Omental fat pad (tissue), 4 donors: Measurements from ENCODE around the gene SYTL2. TPM values are rescaled to one million over a fixed set of nuclear protein-coding genes. Genes with fewer than 3 reads are reported as not detected.
A peak's percentile ranks its signal among the peaks of the same experiment; 100 is the strongest.

ENCODE experiments used
- ATAC-seq: fragments of 150-250 bp; one replicate; pipeline ENCODE4 v1.9.1; 2016; ENCODE audit warnings: mild to moderate bottlenecking, moderate library complexity; ENCODE audit not compliant: low FRiP score
- DNase-seq: peaks from one replicate; pipeline ENCODE4 v3.0.0-alpha.2; 2019; ENCODE audit warnings: low spot score
- total RNA-seq, 4 donors: library from RNA; depleted of rRNA; stranded (reverse); fragments of >200 nt; gene quantifications; one replicate each; pipeline ENCODE4 v1.1.0, GENCODE V29; 2016
- TF ChIP-seq, protein P1 (sequence below), 3 donors: fragments of 450-650 bp; IDR thresholded peaks; one replicate each; pipeline ENCODE4 v1.5.1; 2016 to 2017; ENCODE audit warnings: antibody characterized with exemption in 3 of 3, mild to moderate bottlenecking in 3 of 3, moderate library complexity in 2 of 3

SYTL2 gene
- total RNA-seq, 4 donors from 2014 or later, result 14.3 to 33.9 (median 17.8) TPM

DNA sequence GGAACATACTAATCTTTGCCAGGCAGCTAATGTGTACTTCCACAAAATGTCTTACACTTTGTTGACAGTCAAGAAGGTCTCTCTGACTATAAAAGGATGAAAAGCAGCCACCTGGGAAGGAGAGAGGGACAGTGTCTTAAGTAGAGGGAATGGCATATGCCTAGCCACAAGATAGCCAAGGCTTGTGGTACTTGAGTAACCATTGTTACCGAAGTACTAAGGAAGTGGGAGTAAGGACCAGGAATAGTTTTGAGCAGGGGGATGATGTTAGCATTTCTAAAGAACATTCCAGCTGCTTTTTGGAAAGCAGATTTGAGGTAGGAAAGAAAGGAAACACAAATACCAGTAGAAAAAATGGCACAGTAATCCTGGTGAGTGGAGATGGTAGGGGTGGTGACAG is 159.8 kb downstream of the SYTL2 start:
- DNase-seq (no peak), ATAC-seq (no peak)
- TF ChIP-seq, protein P1, sequence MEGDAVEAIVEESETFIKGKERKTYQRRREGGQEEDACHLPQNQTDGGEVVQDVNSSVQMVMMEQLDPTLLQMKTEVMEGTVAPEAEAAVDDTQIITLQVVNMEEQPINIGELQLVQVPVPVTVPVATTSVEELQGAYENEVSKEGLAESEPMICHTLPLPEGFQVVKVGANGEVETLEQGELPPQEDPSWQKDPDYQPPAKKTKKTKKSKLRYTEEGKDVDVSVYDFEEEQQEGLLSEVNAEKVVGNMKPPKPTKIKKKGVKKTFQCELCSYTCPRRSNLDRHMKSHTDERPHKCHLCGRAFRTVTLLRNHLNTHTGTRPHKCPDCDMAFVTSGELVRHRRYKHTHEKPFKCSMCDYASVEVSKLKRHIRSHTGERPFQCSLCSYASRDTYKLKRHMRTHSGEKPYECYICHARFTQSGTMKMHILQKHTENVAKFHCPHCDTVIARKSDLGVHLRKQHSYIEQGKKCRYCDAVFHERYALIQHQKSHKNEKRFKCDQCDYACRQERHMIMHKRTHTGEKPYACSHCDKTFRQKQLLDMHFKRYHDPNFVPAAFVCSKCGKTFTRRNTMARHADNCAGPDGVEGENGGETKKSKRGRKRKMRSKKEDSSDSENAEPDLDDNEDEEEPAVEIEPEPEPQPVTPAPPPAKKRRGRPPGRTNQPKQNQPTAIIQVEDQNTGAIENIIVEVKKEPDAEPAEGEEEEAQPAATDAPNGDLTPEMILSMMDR (IDR thresholded peaks at IDR 0.05), result no peak

DNA sequence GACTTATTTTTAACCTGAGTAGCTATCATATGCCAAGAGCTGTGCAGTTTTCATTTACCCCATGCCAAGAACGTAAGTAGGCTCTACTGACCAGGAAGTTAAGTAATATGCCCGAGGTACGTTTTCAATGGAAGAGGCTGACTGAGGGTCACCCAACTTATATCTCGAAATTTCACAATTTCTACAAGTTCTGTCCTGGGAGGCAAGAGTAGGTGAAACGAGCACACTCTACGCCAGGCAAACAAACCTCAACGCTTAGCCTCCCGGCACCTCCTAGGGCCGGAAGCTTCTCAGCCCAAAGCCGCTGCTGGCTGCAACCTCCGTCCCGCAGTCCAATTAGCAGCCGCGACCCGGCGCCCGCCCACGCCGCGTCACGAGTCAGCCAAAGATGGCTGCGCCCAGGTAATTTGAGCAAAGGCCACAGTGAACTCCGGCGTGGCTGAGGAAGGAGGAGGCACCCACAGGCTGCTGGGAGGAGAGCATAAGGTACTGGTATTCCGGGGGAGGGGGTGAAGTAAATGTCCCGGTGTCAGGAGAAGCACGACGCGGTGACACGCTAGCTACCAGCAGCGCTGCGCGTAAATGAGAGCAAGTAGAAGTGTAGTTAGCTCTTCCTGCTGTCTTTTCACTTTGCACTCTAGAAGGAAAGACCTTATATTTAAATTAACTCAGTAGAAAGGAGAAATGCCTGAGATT is 163.2 kb downstream of the SYTL2 start, which contains the start of gene TMEM126A:
TMEM126A (plus strand) TSS at position 364 of the 696 bp plus-strand sequence. CDS start 2,289 bp downstream, outside the sequence.
- DNase-seq, result peak; percentile 76
- TF ChIP-seq, protein P1 (IDR thresholded peaks at IDR 0.05), result no peak
- ATAC-seq, result peak; percentile 96

DNA sequence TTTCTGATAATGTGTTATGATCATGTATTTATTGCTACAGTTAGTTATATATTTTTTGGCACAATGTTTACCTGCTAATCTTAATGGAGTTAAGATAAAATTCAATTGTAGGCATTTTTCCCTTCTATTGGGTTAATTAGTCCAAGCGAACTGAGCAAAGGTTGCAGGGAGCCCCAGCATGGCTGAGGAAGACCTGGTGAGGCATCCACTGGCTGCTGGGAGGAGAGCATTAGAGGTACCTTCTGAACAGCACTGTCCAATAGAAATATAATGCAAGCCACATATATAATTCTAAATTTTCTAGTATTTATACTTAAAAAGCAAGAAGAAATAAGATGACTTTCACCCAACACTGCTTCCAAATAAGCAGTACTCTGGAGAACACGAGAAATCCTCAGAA is 163.9 kb downstream of the SYTL2 start:
- ATAC-seq (no peak), DNase-seq (no peak)
- TF ChIP-seq, protein P1 (IDR thresholded peaks at IDR 0.05), result no peak

Other genes starting within 250 kb of the SYTL2 start
- gene DLG2, start 183.8 kb downstream of the SYTL2 start, total RNA-seq, result 10 to 100 TPM in 2 of 4 donors, 1 to 10 TPM in 2; 4.8 to 13.2 (median 8.1) TPM
- 10 to 100 TPM; 37.3 to 70.1 (median 54.7) TPM for gene TMEM126B, start 182.5 kb downstream of the SYTL2 start, total RNA-seq
- 10 to 100 TPM; 14.3 to 40.6 (median 29.1) TPM for gene TMEM126A, start 163.2 kb downstream of the SYTL2 start, total RNA-seq
- 10 to 100 TPM; 39.0 to 81.0 (median 48.0) TPM for gene CREBZF, start 146.0 kb downstream of the SYTL2 start, total RNA-seq
- 1 to 10 TPM in 3 of 4 donors, under 1 TPM in 1; 0.60 to 1.7 (median 1.4) TPM for gene CCDC89, start 124.9 kb downstream of the SYTL2 start, total RNA-seq
- 1 to 10 TPM in 1 of 4 donors, not detected in 3; 3.2 TPM for gene CCDC83, start 44.2 kb upstream of the SYTL2 start, total RNA-seq